SJCRH30 (cell line): Measurements from ENCODE around the gene SULT4A1. TPM values are rescaled to one million over a fixed set of nuclear protein-coding genes. Genes with fewer than 3 reads are reported as not detected.

Experiments
- DNase-seq, 2 experiments: peaks; one replicate each; pipeline ENCODE4 v3.0.0-alpha.2; 2015 to 2020
- H3K27ac ChIP-seq: fragments of 250-450 bp; sonication (Bioruptor Pico); 2 replicates; pipeline ENCODE4 v1.5.1; 2020; ENCODE audit warnings: mild to moderate bottlenecking, moderate library complexity
- H3K27me3 ChIP-seq: fragments of 250-450 bp; sonication (Bioruptor Pico); 2 replicates; pipeline ENCODE4 v1.5.1; 2020; ENCODE audit warnings: mild to moderate bottlenecking, moderate library complexity
- H3K36me3 ChIP-seq: fragments of 250-450 bp; sonication (Bioruptor Pico); 2 replicates; pipeline ENCODE4 v1.5.1; 2020; ENCODE audit warnings: mild to moderate bottlenecking, moderate library complexity
- H3K4me1 ChIP-seq: fragments of 250-450 bp; sonication (Bioruptor Pico); 2 replicates; pipeline ENCODE4 v1.5.1; 2020; ENCODE audit warnings: mild to moderate bottlenecking, moderate library complexity
- H3K4me3 ChIP-seq: fragments of 250-450 bp; sonication (Bioruptor Pico); 2 replicates; pipeline ENCODE4 v1.5.1; 2020; ENCODE audit warnings: mild to moderate bottlenecking, moderate library complexity
- H3K9me3 ChIP-seq: fragments of 250-450 bp; sonication (Bioruptor Pico); replicated peaks from 2 replicates; pipeline ENCODE4 v1.5.1; 2020; ENCODE audit warnings: mild to moderate bottlenecking, moderate library complexity
- total RNA-seq: library from RNA; depleted of rRNA; stranded (reverse); fragments of >200 nt; shearing (Covaris generic); gene quantifications from 2 replicates; pipeline ENCODE4 v1.2.3, GENCODE V29; 2014

SULT4A1 gene
- total RNA-seq, 1 experiment from 2014 or later = not detected

DNA sequence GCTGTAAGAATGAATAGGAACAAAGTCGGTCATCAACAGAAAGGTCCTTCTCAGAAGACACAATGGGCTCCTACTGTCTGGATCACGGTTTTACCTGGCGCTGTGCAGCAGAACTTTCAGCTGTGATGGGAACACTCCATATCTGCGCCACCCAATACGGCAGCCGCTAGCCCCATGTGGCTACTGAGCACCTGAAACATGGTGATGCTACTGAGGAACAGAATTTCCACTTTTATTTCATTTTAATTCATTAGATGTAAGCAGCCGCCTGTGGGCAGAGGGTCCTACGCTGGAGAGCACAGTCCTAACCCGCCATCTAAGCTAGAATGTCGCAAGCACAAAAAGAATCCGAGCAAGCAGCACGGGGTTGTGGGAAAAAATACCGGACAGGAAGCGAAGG is 2.7 kb downstream of the SULT4A1 start:
- Histone ChIP-seq H3K27ac (no peak overlapping the region), H3K4me1 (no peaks in the 10 kb centered on the region), H3K4me3 (no peak overlapping the region), H3K36me3 (no peaks in the 10 kb centered on the region), H3K27me3 (no peaks in the 10 kb centered on the region), H3K9me3 (no peaks in the 10 kb centered on the region)
- DNase-seq = no peak

DNA sequence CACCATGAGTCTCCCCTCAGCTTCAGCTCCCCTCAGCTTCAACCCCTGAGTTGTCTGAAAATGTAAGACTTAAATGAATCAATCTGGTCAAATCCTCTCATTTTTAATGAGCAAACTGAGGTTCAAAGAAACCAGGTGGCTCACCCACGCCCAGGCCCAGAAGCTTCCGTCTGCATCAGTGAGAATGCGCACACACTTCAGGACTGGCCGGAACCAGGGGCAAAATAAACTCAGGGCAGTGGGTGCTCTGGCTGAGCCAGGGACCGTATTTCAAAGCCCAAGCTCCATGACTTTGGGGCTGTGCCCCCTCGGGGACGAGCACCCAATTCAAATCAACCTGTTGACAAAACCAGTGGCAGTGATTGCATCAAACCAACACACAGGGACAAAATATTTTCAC is 3.1 kb downstream of the SULT4A1 start:
- Histone ChIP-seq H3K4me3 (no peak overlapping the region), H3K36me3 (no peaks in the 10 kb centered on the region), H3K4me1 (no peaks in the 10 kb centered on the region), H3K27me3 (no peaks in the 10 kb centered on the region), H3K27ac (no peak overlapping the region), H3K9me3 (no peaks in the 10 kb centered on the region)
- DNase-seq = no peak

DNA sequence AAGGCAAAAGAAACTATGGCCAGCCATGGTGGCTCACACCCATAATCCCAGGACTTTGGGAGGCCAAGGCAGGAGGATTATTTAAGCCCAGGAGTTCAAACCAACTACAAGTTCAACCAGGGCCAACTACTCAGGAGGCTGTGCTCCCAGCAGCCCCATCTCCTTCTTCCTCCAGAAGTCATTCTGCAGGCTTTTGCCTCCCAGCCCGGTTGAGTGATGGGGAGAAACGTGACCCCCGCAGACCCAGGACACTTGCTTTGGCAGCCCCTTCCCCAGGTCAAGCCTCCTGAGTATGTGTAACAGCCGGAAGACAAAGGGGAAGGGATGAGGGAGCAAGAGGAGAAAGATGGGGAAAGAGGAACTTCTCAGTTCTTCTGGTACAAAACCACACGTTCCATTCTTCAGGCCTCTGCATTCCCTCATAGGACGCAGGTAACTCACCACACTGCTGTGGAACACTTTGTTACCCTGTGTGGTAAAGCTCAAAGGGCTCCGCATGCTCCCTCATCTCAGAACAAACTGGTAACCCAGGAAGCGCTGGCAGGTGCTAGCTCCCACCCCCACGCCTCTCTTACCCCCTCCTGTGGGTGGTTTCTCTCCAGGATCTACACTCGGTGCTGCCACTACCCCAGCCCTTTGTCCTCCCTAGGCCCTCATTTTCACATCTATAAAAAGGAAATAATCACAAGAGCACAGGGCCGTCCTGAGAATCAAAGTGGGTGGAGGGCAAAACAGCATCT is 4.0 kb downstream of the SULT4A1 start:
- H3K27ac ChIP-seq = no peak overlapping the region

DNA sequence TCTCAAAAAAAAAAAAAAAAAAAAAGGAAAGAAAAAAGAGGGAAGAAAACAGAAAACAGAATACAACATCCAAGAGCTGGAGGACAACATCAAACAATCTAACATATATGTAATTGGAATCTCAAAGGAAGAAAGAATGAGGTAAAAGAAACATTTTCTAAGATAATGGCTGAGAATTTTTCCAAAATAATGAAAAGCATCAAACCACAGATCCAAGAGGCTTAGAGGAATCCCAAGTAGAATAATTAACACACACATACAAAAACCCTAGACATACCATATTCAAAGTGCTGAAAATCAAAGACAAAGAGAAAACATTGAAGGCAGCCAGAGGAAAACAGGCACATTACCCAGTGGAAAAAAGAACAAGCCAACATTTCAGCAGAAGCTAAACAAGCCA is 4.9 kb downstream of the SULT4A1 start:
- Histone ChIP-seq H3K36me3 (no peaks in the 10 kb centered on the region), H3K9me3 (no peaks in the 10 kb centered on the region), H3K27ac (no peak overlapping the region), H3K27me3 (no peaks in the 10 kb centered on the region), H3K4me3 (no peak overlapping the region), H3K4me1 (no peaks in the 10 kb centered on the region)
- no peak for DNase-seq

More for the DNA sequence above, 4.0 kb downstream of the SULT4A1 start:
- Histone ChIP-seq H3K4me3 (no peak overlapping the region), H3K4me1 (no peaks in the 10 kb centered on the region), H3K9me3 (no peaks in the 10 kb centered on the region), H3K27me3 (no peaks in the 10 kb centered on the region), H3K36me3 (no peaks in the 10 kb centered on the region)
- no peak for DNase-seq

DNA sequence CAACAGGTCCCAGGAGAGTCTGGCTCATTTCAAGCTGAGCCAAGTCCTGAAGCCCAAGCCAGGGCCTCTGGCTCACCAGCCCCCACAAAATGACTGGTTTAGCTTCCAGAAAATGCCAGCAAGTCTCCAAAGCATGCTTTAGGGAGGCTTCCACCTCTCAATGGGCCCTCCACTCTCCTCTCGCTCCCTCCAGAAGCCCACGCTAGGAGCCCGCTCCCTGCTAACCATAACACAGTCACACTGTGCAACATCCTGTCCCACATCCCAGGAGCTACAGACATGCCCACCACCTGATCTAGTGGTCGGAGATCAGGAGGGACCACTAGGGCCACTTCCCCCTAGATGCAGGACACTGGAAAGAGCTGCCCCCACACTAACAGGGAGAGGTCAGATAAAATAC is 6.9 kb downstream of the SULT4A1 start:
- Histone ChIP-seq H3K36me3 (no peaks in the 10 kb centered on the region), H3K27me3 (no peaks in the 10 kb centered on the region), H3K9me3 (no peaks in the 10 kb centered on the region), H3K27ac (no peak overlapping the region), H3K4me3 (no peak overlapping the region), H3K4me1 (no peaks in the 10 kb centered on the region)
- no peak for DNase-seq

DNA sequence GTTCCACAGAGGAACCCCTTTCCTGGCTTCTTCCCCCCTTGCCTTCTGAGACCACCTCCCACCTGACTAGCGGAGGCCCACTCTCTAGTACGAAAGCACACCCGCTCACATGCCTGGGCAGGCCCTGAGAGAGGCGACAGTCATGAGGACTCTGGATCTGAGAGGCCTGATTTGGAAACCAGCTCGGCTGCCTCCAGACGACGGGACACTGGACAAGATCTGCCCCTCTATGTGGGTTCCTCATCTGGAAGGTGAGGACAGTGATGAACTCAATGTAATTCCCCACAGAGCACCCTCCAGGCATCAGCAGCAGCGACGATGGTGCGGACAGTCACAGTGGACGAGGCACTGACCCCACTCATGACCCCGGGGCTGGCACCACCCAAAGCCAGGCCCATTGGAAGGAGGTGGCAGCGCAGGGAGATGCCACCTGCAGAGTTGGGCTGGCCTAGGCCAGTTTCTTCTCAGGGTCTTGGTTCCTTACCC is 7.5 kb downstream of the SULT4A1 start:
- Histone ChIP-seq H3K4me3 (no peak overlapping the region), H3K27ac (no peak overlapping the region), H3K4me1 (no peaks in the 10 kb centered on the region), H3K9me3 (no peaks in the 10 kb centered on the region), H3K36me3 (no peaks in the 10 kb centered on the region), H3K27me3 (peaks cover under 1% of the 10 kb centered on the region; the same call in 1 of the 2 replicates)
- no peak for DNase-seq

DNA sequence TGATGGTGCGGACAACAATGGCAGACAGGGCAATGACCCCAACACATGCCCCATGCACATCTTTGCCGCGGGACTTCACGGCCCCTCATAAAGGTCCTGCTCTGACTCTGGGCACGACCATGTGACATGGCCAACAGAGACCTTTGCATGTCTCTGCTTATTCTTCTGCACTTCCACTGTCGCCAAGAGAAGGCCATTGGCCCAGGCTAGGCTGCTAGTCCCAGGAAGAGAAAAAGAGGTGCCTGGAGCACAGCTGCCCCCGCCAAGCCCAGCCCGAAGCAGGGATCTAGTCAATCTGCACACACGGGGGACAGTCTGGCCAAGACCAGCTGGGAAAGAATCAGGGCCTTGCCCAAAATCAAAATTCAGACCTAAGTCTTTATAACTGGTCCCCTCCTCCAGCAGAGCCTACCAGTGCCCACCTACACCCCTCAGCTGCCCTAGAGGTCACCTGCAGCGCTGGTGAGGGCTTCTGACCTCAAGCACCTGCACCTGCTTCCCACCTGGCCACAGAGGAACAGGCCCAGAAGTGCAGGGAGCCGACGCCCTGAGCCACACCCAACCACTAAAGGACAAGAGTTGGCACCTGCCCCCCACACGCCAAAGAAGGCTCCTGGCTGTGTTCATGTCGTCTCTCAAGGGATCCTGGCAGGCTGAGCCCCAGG is 8.1 kb downstream of the SULT4A1 start:
- H3K36me3 ChIP-seq = no peaks in the 10 kb centered on the region
- no peak overlapping the region for H3K27ac ChIP-seq
- H3K9me3 ChIP-seq = no peaks in the 10 kb centered on the region
- DNase-seq = no peak
- H3K27me3 ChIP-seq = peaks cover 3% of the 10 kb centered on the region; the same call in 1 of the 2 replicates
- no peak overlapping the region for H3K4me3 ChIP-seq
- H3K4me1 ChIP-seq = no peaks in the 10 kb centered on the region

DNA sequence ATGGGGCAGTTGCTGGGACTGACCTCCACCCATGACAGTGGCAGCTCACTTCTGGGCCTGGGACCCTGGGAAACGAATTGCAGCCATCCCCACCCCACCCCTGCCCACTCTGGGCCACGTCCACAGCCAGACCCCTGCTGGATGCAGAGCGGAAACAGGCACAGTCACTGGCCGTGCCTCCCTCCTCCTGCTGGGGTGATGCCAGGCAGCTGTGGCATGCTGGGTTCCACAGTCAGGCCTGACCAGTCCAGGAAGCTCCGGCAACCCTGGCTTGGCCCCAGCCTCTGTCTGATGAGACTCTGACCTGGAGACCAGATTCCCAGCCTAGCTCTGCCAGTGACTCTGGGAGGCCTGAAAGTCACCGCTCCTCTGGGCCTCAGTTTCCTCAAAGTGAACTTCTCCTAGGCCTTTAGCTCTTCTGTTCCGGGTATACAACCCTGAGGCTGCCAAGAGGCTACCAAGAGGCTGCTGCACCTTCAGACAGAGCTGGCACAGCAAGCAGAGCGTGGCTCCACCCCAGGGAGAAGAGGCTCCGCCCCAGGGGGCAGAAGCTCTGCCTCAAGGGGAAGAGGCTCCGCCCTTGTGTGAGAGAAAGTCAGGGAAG is 8.9 kb downstream of the SULT4A1 start:
- Histone ChIP-seq H3K27me3 (peaks cover 3% of the 10 kb centered on the region; the same call in 1 of the 2 replicates), H3K36me3 (no peaks in the 10 kb centered on the region), H3K9me3 (no peaks in the 10 kb centered on the region), H3K4me1 (no peaks in the 10 kb centered on the region), H3K27ac (no peak overlapping the region), H3K4me3 (no peak overlapping the region)
- no peak for DNase-seq

DNA sequence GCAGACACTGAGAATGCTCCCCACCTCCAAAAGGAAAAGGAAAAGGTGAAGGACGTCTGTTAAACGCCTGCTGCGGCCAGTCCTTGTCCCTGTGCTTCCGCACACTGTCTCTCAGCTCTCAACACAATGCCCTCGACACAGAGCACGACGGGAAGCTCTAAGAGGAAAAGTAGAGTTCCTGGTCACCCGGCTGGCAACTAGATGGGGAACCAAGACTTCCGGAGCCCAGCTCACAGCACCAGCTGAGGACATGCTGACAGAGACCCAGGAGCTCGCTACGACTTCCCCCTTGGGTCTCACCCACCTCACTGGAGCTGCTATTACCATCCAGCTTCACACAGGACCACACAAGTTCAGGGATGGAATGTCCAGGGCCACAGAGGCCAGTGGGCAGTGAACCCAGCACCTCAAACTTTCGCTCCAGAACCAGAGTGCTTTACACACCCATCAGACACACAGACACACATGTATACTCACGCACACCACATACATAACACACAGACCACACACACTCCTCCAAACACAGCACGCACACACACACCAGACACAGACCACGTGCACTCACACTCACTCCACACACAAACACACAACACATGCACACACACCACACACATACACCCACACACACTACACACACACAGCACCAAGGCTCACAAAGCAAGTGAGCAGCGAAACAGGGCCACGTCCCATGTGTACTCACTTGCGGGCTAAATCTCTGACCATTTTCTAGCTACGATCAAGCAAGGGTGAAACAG is 9.6 kb downstream of the SULT4A1 start:
- no peaks in the 10 kb centered on the region for H3K4me1 ChIP-seq
- H3K27me3 ChIP-seq = peaks cover 3% of the 10 kb centered on the region; the same call in 1 of the 2 replicates
- H3K9me3 ChIP-seq = no peaks in the 10 kb centered on the region
- no peaks in the 10 kb centered on the region for H3K36me3 ChIP-seq
- no peak overlapping the region for H3K4me3 ChIP-seq
- H3K27ac ChIP-seq = no peak overlapping the region
- no peak for DNase-seq

DNA sequence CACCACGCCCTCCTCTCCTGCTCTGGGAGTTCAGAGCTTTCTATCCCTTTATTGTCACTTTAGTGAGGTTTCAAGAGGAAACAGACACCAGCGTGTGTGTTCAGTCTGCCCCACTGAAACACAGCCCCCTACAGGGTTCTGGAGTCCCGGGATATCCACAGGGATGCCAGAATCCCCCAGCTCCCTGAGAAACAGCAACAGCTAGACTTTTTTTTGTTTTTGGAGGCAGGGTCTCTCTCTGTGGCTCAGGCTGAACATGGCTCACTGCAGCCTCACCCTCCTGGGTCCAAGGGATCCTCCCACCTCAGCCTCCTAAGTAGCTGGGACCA is 10.4 kb downstream of the SULT4A1 start:
- H3K9me3 ChIP-seq = no peaks in the 10 kb centered on the region
- H3K4me1 ChIP-seq = no peaks in the 10 kb centered on the region
- no peak overlapping the region for H3K4me3 ChIP-seq
- no peak overlapping the region for H3K27ac ChIP-seq
- no peak for DNase-seq
- H3K27me3 ChIP-seq = peaks cover 3% of the 10 kb centered on the region; the same call in 1 of the 2 replicates
- H3K36me3 ChIP-seq = no peaks in the 10 kb centered on the region

DNA sequence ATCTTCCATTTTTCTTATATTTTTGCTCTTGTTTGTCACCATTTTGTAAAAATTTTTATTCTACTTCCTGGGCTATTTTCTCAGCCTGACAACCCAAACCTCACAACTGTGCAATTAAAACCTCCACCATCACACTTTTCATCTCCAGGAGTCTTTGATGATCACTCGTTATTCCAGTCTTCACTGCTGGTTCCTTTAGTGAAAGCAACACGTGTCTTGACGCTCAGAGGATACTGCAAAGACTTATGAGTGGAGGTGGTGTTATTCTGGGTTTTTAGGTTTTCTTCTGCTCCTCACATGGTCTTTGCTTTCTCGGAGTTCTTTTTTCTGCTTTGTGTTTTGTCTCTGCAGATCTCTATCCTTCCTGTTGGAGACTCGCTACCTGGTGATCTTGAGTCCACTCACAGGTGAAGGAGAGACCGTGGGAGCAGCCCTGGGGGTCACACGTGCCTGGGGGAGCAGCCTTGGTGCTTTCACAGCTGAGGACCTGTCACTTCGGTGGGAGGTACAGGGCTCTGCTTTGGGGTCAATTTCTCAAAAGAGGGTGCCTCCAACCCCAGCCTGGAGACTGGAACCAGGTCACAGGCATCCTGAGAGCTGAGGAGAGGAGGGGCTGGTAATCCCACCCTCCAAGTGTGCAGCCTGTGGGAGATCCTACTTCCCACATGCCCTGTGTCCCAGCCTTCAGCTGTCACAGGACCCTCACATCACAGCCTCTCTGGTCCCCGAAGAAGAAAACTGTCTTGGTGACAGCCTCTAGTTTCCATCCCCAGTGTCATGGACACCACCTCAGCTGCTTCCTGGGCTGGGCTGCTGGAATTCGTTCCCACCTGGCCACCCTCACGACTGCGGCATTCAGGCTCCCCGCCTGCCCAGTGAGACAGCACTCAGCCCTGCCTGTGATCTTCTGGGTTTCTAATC is 11.0 kb downstream of the SULT4A1 start:
- Histone ChIP-seq H3K36me3 (no peaks in the 10 kb centered on the region), H3K27ac (no peak overlapping the region), H3K27me3 (peaks cover 3% of the 10 kb centered on the region; the same call in 1 of the 2 replicates), H3K4me3 (no peak overlapping the region), H3K9me3 (no peaks in the 10 kb centered on the region), H3K4me1 (no peaks in the 10 kb centered on the region)
- no peak for DNase-seq

DNA sequence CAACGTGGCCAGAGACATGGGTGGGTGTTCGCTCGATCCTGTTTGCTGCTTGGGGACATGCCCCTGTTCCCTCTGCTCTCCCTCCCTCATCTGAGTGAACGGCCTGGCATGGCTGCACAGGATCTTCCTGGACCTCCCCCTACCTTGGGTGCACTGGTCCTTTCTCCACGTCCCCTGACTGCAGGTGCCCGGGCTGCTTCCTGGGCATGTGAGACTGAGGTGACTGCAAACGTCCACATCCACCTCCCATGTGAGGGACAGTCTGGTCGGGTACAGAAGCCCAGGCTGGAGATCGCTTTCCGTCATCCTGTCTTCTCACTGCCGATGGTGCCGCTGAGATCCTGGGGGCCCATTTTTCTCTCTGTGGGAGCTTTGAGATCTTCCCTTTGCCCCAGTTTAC is 11.8 kb downstream of the SULT4A1 start:
- Histone ChIP-seq H3K9me3 (no peaks in the 10 kb centered on the region), H3K4me1 (no peaks in the 10 kb centered on the region), H3K4me3 (no peak overlapping the region), H3K27ac (no peak overlapping the region), H3K27me3 (peaks cover 3% of the 10 kb centered on the region; the same call in 1 of the 2 replicates), H3K36me3 (no peaks in the 10 kb centered on the region)
- no peak for DNase-seq

DNA sequence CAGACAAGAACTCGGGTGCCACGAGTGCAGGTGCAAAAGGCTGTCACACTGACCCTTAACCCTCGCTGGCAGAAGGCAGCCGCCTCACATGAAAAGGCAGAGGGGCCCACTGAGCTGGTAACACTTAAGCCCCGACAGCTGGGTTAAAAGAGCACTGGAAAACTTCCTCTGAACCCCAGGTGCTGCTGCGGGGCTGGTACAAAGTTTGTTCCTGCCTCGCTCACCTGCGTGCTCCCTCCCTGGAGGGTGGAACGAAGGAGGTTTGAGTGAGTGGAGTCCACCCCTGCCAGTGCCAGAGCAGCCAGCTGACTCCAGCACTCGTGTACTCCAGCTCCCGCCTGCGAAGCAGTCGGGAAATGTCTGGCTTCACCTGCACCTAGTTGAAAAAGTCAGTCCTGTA is 12.6 kb downstream of the SULT4A1 start:
- DNase-seq = no peak
- no peaks in the 10 kb centered on the region for H3K9me3 ChIP-seq
- H3K27ac ChIP-seq = no peak overlapping the region
- no peaks in the 10 kb centered on the region for H3K4me1 ChIP-seq
- H3K27me3 ChIP-seq = peaks cover 4% of the 10 kb centered on the region; the same call in 1 of the 2 replicates
- H3K36me3 ChIP-seq = no peaks in the 10 kb centered on the region
- H3K4me3 ChIP-seq = no peak overlapping the region
